Ishikawa (cell line): ENCODE results near the gene SMIM44.

ENCODE experiments used
- CEBPB ChIP-seq: IDR thresholded peaks from 2 replicates; pipeline ENCODE4 v1.6.1; 2012
- CREB1 ChIP-seq: IDR thresholded peaks from 2 replicates; pipeline ENCODE4 v1.6.1; 2012; ENCODE audit warnings: low read depth
- EGR1 ChIP-seq: IDR thresholded peaks from 2 replicates; pipeline ENCODE4 v1.6.1; 2012
- EP300 ChIP-seq: IDR thresholded peaks from 2 replicates; pipeline ENCODE4 v1.6.1; 2012; ENCODE audit warnings: borderline replicate concordance
- FOXM1 ChIP-seq: IDR thresholded peaks from 2 replicates; pipeline ENCODE4 v1.6.1; 2012; ENCODE audit warnings: low read depth, borderline replicate concordance
- NFIC ChIP-seq: IDR thresholded peaks from 2 replicates; pipeline ENCODE4 v1.6.1; 2012
- RAD21 ChIP-seq: IDR thresholded peaks from 2 replicates; pipeline ENCODE4 v1.6.1; 2012; ENCODE audit warnings: low read depth
- TAF1 ChIP-seq: IDR thresholded peaks from 2 replicates; pipeline ENCODE4 v1.6.1; 2012; ENCODE audit warnings: low read depth, mild to moderate bottlenecking
- TCF12 ChIP-seq: IDR thresholded peaks from 2 replicates; pipeline ENCODE4 v1.6.1; 2012; ENCODE audit warnings: low read depth
- TEAD4 ChIP-seq: IDR thresholded peaks from 2 replicates; pipeline ENCODE4 v1.6.1; 2012
- YY1 ChIP-seq: IDR thresholded peaks from 2 replicates; pipeline ENCODE4 v1.6.1; 2012; ENCODE audit warnings: low read depth
- ZBTB7A ChIP-seq: IDR thresholded peaks from 2 replicates; pipeline ENCODE4 v1.6.1; 2012; ENCODE audit warnings: low read depth
- TF ChIP-seq, protein P1 (sequence below): IDR thresholded peaks from 2 replicates; pipeline ENCODE4 v1.6.1; 2012
- TF ChIP-seq, protein P2 (sequence below): IDR thresholded peaks from 2 replicates; pipeline ENCODE4 v1.6.1; 2012
- TF ChIP-seq, protein P3 (sequence below): IDR thresholded peaks from 2 replicates; pipeline ENCODE4 v1.6.1; 2012; ENCODE audit warnings: low read depth, mild to moderate bottlenecking

Gene SMIM44

DNA sequence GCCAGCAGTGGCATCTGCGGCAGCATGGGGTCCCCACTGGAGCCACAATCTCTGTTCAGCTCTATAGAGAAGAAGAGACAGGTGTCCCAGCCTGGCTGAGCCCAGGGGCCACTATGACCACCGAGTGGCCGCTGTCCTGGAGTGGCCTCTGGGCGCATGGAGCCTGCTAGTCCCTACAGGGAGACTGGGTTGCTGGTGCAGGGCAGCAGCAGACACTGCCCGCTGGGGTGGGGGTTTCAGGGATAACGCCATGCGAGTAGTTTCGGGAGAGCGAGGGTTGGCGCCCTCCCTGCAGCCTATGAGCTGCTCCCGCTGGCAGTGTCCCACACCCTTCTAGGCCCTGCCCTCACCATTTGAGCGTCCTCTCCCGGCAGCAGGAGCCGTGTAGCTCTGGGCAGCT is 44.8 kb upstream of the SMIM44 start:
- TF ChIP-seq FOXM1 (no peak), NFIC (no peak), TAF1 (no peak)
- TF ChIP-seq, protein P1, sequence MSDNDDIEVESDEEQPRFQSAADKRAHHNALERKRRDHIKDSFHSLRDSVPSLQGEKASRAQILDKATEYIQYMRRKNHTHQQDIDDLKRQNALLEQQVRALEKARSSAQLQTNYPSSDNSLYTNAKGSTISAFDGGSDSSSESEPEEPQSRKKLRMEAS = no peak
- TF ChIP-seq, protein P2, sequence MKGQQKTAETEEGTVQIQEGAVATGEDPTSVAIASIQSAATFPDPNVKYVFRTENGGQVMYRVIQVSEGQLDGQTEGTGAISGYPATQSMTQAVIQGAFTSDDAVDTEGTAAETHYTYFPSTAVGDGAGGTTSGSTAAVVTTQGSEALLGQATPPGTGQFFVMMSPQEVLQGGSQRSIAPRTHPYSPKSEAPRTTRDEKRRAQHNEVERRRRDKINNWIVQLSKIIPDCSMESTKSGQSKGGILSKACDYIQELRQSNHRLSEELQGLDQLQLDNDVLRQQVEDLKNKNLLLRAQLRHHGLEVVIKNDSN = no peak

DNA sequence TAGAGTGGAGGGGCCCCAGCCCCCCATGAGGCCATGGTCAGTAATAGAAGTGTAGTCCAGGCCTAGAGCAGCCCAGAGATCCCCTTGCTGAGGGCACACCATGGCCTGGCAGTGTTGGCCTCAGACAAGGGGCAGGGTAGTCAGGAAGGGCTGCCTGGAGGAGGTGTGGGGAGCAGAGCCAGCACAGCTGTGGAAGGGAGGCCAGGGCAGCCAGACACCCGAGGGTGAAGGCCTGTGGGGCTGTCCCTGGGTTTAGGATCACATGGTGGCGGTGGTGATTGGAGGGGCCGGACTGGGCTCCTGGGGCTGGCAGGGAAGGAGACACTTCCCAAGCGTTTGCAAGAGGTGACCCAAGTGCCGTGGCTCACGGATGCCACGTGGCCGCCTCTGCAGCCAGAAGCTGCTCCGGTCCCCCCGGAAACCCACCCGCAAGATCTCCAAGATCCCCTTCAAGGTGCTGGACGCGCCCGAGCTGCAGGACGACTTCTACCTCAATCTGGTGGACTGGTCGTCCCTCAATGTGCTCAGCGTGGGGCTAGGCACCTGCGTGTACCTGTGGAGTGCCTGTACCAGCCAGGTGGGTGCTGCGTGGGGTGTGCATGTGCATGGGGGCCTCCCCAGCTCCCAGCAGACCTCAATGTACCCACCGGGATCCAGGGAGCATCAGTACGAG is 44.1 kb upstream of the SMIM44 start:
- TF ChIP-seq TEAD4 = no peak
- TF ChIP-seq CEBPB = no peak
- TF ChIP-seq, protein P2 = no peak
- no peak for TF ChIP-seq TAF1
- no peak for TF ChIP-seq RAD21

DNA sequence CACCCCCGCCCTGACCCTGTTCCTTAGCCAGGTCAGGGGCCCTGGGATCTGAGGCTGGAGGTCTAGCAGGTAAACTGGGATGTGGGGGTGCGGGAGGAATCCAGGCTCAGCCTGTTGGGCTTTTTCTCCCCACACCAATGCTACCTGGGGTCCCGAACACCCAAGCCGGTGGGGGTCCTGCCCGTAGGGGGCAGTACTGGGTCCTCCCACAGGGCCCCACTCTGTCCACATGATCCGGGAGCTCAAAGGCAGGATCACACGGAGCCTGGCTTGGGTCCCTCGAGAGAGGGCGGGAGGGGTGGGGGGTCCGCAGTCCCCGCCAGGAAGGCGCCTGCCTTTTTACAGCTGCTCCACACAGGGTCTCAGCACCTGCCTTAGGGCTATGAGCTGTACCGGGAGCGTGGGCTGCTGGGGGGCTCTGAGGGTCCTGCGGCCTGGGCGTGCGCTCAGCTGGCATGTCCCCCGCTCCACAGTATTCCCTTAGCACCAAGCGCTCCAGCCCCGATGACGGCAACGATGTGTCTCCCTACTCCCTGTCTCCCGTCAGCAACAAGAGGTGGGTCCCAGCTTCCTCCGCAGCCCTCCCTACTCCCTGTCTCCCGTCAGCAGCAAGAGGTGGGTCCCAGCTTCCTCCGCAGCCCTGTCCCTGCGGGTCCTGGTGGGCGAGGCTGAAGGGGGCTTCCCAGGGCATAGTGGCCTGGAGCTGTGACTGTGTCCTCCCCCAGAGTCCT is 43.4 kb upstream of the SMIM44 start:
- no peak for TF ChIP-seq RAD21

DNA sequence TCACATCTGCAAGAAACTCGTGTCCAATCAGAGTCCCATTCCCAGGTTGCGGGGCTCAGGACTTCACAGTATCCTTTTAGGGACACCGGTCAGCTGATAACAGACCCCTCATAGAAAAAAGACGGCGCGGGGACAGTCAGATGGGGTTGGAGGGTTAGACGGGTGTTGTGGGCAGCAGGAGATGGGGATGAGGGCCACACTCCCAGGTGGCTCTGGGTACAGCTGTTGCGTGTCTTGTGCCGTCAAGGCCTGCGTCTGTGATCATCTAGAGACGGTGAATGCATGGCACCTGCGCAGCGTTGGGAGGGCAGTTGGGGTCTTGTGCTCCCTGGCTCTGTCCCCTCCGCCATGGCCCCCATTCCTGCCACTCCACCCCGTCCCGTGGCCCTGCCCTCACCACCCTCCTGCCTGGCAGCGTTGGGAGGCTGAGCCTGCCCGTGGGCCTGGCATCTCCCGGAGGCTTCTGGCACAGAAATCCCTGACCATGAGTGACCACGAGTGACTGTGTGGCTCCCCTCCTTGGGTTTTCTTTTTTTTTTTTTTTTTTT is 41.7 kb upstream of the SMIM44 start:
- TF ChIP-seq NFIC (no peak), ZBTB7A (no peak), FOXM1 (no peak), CREB1 (no peak), EP300 (no peak), RAD21 (no peak)
- TF ChIP-seq, protein P2 = no peak
- TF ChIP-seq, protein P3, sequence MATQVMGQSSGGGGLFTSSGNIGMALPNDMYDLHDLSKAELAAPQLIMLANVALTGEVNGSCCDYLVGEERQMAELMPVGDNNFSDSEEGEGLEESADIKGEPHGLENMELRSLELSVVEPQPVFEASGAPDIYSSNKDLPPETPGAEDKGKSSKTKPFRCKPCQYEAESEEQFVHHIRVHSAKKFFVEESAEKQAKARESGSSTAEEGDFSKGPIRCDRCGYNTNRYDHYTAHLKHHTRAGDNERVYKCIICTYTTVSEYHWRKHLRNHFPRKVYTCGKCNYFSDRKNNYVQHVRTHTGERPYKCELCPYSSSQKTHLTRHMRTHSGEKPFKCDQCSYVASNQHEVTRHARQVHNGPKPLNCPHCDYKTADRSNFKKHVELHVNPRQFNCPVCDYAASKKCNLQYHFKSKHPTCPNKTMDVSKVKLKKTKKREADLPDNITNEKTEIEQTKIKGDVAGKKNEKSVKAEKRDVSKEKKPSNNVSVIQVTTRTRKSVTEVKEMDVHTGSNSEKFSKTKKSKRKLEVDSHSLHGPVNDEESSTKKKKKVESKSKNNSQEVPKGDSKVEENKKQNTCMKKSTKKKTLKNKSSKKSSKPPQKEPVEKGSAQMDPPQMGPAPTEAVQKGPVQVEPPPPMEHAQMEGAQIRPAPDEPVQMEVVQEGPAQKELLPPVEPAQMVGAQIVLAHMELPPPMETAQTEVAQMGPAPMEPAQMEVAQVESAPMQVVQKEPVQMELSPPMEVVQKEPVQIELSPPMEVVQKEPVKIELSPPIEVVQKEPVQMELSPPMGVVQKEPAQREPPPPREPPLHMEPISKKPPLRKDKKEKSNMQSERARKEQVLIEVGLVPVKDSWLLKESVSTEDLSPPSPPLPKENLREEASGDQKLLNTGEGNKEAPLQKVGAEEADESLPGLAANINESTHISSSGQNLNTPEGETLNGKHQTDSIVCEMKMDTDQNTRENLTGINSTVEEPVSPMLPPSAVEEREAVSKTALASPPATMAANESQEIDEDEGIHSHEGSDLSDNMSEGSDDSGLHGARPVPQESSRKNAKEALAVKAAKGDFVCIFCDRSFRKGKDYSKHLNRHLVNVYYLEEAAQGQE = no peak

DNA sequence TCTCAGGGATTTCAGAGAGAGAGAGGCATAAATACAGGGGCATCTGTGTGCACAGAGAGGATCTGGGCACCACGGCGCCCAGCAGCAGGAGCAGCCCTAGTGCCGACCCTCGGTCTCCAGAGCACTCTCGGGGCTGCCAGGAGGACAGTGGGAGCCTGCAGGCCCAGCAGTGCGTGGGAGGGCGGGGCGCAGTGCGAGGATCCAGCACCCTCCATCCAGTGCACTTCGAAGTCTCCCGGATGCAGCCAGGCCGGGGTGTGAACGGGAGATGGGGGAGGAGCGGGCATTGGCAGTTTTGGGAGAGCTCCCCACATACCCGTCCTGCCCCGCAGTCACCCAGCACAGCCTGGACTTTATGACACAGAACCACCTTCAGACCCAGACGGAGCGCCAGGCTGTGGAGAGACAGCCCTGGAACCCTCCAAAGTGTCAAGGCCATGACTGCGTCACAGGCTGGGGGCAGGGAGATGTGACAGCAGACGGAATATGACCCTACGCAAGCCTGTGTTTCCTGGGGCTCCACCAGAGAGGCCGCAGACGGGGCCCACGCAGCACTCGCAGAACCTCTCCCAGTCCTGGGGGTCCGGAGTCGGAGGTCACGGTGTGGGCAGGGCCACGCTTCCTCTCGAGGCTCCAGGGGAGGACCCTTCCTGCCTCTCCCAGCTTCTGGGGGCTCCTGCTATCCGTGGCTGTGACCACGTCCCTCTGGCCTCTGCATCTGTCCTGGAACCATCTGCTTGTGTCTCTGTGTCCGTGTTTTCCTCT is 41.0 kb upstream of the SMIM44 start:
- TF ChIP-seq ZBTB7A (no peak), TAF1 (no peak), TCF12 (no peak), CEBPB (no peak), YY1 (no peak), RAD21 (no peak), TEAD4 (no peak), EP300 (no peak), EGR1 (no peak), FOXM1 (no peak), CREB1 (no peak), NFIC (no peak)
- TF ChIP-seq, protein P1 = no peak
- TF ChIP-seq, protein P3 = no peak
- TF ChIP-seq, protein P2 = no peak
